ENCODE measurements around the gene L3MBTL4. TPM values are rescaled to one million over a fixed set of nuclear protein-coding genes. Genes with fewer than 3 reads are reported as not detected.

L3MBTL4 gene
- total and polyA plus RNA-seq, 9 donors: 4.2 to 79.1 (median 23.7) TPM

GRCh38 chr18:5992381-5992780 lies 422.3 kb downstream of the L3MBTL4 start:
- intact Hi-C loops (cut with DNase I): no loop called here
- Histone ChIP-seq H3K4me1 (ENCODE audit: insufficient read depth) (no peaks in the 10 kb centered on the region), H3K36me3 (no peaks in the 10 kb centered on the region), H3K4me3 (no peak overlapping the region), H3K9me3 (no peaks in the 10 kb centered on the region), H3K27ac (no peak overlapping the region), H3K27me3 (no peaks in the 10 kb centered on the region)
- TF ChIP-seq EP300 (IDR thresholded peaks at IDR 0.05) (no peak), POLR2A (IDR thresholded peaks at IDR 0.05) (no peak)
- TF ChIP-seq, protein P1, sequence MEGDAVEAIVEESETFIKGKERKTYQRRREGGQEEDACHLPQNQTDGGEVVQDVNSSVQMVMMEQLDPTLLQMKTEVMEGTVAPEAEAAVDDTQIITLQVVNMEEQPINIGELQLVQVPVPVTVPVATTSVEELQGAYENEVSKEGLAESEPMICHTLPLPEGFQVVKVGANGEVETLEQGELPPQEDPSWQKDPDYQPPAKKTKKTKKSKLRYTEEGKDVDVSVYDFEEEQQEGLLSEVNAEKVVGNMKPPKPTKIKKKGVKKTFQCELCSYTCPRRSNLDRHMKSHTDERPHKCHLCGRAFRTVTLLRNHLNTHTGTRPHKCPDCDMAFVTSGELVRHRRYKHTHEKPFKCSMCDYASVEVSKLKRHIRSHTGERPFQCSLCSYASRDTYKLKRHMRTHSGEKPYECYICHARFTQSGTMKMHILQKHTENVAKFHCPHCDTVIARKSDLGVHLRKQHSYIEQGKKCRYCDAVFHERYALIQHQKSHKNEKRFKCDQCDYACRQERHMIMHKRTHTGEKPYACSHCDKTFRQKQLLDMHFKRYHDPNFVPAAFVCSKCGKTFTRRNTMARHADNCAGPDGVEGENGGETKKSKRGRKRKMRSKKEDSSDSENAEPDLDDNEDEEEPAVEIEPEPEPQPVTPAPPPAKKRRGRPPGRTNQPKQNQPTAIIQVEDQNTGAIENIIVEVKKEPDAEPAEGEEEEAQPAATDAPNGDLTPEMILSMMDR (IDR thresholded peaks at IDR 0.05): no peak
- 94 to 97% (median 95%) methylated on average over 7 of the region's 7 CpGs for WGBS, 3 donors
- DNase-seq: no peak

DNA sequence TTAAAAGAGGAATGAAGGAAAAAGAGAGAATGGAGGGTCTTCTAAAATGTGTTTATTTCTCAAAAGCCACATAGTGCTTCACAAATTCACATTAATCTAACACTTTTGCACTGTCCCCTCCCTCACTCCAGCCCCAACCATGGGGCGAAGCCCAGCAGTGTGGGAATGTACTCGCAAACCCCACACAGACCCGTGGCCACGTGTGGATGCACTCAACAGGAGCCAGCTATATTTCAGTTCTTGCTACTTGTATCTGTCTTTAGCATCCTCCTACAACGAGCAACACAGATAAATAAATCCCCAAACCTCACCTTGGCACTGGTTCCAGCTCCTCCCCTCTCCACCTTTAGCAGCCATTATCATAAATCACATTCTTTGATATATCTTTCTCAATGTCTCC lies 427.5 kb downstream of the L3MBTL4 start:
- TF ChIP-seq POLR2A (IDR thresholded peaks at IDR 0.05) (no peak), EP300 (IDR thresholded peaks at IDR 0.05) (no peak)
- TF ChIP-seq, protein P1 (IDR thresholded peaks at IDR 0.05): no peak
- Histone ChIP-seq H3K27ac (no peak overlapping the region), H3K4me3 (no peak overlapping the region), H3K27me3 (no peaks in the 10 kb centered on the region), H3K36me3 (no peaks in the 10 kb centered on the region), H3K9me3 (no peaks in the 10 kb centered on the region), H3K4me1 (ENCODE audit: insufficient read depth) (no peaks in the 10 kb centered on the region)
- WGBS, 3 donors: 31 to 42% (median 35%) methylated on average over 5 of the region's 5 CpGs
- intact Hi-C loops (cut with DNase I): no loop called here
- DNase-seq: no peak

GRCh38 chr18:5986257-5986931 lies 428.3 kb downstream of the L3MBTL4 start:
- DNase-seq: no peak
- Histone ChIP-seq H3K4me3 (no peak overlapping the region), H3K27ac (no peak overlapping the region), H3K36me3 (no peaks in the 10 kb centered on the region), H3K27me3 (no peaks in the 10 kb centered on the region), H3K9me3 (no peaks in the 10 kb centered on the region), H3K4me1 (ENCODE audit: insufficient read depth) (no peaks in the 10 kb centered on the region)
- intact Hi-C loops (cut with DNase I): no loop called here
- TF ChIP-seq EP300 (IDR thresholded peaks at IDR 0.05): no peak
- no peak for TF ChIP-seq POLR2A (IDR thresholded peaks at IDR 0.05)
- TF ChIP-seq, protein P1 (IDR thresholded peaks at IDR 0.05): no peak
- 84 to 86% (median 85%) methylated on average over 5 of the region's 5 CpGs for WGBS, 3 donors

- no peaks in the 10 kb centered on the region for H3K27me3 ChIP-seq
- H3K9me3 ChIP-seq: no peaks in the 10 kb centered on the region
- no peak overlapping the region for H3K27ac ChIP-seq
- H3K36me3 ChIP-seq: no peaks in the 10 kb centered on the region
- no peak overlapping the region for H3K4me3 ChIP-seq
- 79 to 88% (median 84%) methylated on average over 1 of the region's 1 CpG for WGBS, 3 donors
- H3K4me1 ChIP-seq (ENCODE audit: insufficient read depth): no peaks in the 10 kb centered on the region
- DNase-seq: no peak
- intact Hi-C loops (cut with DNase I): no loop called here
- TF ChIP-seq, protein P1 (IDR thresholded peaks at IDR 0.05): no peak
- TF ChIP-seq EP300 (IDR thresholded peaks at IDR 0.05) (no peak), POLR2A (IDR thresholded peaks at IDR 0.05) (no peak)
Measured at GRCh38 chr18:5984245-5984644, 430.5 kb downstream of the L3MBTL4 start.
